HG03060 (cell line): ENCODE data around the gene IGFL4.

Source experiments
- ATAC-seq: cut with Tn5 transposase; IDR thresholded peaks from one replicate; pipeline ENCODE4 v1.9.1; 2021; ENCODE audit warnings: low read depth, moderate number of reproducible peaks; ENCODE audit not compliant: unreplicated experiment

Gene IGFL4

GRCh38 chr19:46065486-46066071 is 24.8 kb upstream of the IGFL4 start:
- no peak for ATAC-seq

DNA sequence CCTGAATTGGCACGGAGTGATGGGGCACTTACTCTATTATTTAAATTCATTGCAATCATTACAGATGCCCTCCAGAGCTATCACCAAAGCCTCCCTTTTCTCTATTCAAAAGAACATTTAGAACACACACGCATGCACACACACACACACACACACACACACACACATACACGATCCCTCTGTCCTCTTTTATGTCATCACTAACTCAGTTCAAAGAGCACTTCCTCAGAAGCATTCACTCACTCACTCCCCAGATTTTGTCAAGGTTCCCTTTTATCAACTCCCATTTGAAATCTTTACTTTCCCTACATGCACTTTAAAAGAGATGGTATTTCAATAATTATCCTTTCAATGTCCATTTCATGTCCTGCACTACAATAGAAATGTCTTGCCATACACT is 22.4 kb upstream of the IGFL4 start:
- ATAC-seq: no peak

GRCh38 chr19:46060012-46060411 is 19.2 kb upstream of the IGFL4 start:
- no peak for ATAC-seq

GRCh38 chr19:46058778-46059177 is 18.0 kb upstream of the IGFL4 start:
- ATAC-seq: no peak

- no peak for ATAC-seq
These were observed 15.7 kb upstream of the IGFL4 start for GRCh38 chr19:46056536-46056935.

DNA sequence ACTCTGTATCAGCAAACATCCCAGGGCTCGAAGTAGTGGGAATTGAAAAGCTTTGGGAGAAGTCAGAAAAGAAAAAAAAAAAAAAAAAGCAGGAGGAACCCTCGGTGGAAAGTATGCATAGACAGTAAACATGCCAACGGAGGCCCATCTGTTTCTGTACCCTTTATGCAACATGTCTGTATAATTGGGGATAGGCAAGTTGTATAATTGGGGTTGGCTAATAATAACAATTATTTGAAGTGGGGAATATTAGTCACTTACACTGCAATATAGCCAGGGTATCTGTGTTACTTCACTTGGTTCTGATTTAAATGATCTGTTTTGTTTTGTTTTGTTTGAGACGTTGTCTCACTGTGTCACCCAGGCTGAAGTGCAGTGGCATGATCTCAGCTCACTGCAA is 12.1 kb upstream of the IGFL4 start:
- no peak for ATAC-seq

GRCh38 chr19:46049597-46049996 is 8.8 kb upstream of the IGFL4 start:
- no peak for ATAC-seq

DNA sequence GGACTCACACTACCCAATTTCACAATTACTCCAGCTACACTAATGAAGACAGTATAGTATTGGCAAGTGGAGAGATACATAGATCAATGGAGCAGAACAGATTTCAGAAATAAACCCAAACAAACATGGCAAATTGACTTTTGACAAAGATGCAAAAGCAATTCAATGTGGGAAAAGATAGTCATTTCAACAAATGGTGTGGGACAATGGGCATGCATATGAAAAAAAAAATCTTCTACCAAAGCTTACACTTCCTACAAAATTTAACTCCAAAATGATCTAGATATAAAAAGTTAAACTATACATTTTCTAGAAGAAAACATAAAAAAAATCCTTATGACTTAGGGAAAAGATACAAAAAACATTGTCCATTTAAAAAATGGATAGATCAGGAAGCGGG is 2.7 kb upstream of the IGFL4 start:
- no peak for ATAC-seq

- ATAC-seq: no peak
These were observed 1.6 kb upstream of the IGFL4 start for GRCh38 chr19:46042252-46042883.

DNA sequence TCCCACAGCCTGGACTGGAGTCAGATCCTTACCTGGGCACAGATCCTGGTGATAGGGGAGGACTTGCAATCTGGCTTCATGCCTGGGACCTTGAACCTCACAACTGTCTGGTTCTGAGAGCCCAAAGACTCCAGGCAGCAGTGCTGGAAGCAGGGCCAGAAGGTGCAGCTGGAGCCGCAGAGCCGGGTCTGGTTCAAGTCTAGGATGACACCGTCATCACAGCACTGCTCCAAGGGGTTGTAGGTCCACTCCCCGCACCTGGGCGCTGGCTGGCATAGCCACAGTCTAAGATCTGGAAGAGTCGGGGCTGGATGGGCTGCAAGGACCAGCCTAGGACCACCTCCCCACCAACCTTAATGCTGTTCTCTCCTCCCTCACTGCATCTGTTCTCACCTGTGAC is 677 bp downstream of the IGFL4 start:
- no peak for ATAC-seq

DNA sequence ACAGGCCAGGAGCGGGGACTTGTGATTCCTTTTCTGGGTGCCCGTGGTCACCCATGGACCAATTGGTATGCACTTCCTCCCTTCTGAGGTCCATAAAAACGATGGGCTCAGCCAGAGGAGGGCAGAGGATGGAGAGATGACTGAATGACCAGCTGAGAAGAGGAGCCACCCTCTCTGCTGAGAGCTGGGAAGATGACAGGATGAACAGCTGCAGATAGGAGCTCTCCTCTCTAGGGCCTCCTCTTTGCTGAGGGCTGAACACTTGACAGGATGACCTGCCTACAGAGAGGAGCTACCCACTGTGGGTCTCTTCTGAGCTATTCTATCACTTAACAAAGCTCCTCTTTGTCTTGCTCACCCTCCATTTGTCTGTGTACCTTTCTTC is 4.1 kb downstream of the IGFL4 start:
- no peak for ATAC-seq

GRCh38 chr19:46035986-46036743 is 4.6 kb downstream of the IGFL4 start:
- ATAC-seq: no peak

DNA sequence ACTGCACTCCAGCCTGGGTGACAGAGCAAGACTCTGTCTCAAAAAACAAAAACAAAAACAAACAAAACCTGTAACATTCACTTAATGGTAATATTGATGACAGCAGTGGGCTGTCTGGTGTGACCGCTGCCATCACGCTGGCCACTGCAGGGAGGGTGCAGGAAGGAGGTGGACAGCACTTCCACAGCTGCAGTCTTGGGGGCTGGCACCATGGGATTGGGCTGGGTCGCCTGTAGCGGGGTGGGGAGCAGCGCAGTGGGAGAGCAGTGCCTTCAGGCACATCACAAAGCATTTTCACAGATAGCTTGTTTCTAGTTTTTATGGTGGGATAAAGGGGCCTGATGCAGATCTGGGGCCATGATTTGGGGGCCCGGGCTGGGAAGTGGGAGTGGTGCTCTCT is 5.3 kb downstream of the IGFL4 start:
- no peak for ATAC-seq

DNA sequence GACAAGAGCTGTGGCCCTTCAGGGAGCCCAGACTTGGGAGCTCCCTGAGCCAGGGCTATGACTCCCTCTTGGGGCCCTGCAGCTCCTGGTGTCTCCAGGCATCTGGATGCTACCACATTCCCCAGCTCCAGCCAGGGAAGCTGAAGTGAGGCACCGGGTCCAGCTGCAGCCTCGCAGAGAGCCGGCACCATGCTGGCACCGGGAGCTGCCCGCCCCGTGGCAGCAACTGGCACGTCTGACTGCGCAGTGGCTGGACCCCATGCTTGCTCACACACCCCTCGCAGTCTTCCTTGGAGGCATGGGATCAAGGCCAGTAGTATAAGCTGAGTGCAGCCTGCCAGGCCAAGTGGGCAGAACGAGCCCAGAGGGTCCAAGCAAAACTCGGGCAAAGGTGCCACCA is 7.4 kb downstream of the IGFL4 start:
- no peak for ATAC-seq

- ATAC-seq: no peak
These were observed 8.2 kb downstream of the IGFL4 start for GRCh38 chr19:46032597-46033025.

DNA sequence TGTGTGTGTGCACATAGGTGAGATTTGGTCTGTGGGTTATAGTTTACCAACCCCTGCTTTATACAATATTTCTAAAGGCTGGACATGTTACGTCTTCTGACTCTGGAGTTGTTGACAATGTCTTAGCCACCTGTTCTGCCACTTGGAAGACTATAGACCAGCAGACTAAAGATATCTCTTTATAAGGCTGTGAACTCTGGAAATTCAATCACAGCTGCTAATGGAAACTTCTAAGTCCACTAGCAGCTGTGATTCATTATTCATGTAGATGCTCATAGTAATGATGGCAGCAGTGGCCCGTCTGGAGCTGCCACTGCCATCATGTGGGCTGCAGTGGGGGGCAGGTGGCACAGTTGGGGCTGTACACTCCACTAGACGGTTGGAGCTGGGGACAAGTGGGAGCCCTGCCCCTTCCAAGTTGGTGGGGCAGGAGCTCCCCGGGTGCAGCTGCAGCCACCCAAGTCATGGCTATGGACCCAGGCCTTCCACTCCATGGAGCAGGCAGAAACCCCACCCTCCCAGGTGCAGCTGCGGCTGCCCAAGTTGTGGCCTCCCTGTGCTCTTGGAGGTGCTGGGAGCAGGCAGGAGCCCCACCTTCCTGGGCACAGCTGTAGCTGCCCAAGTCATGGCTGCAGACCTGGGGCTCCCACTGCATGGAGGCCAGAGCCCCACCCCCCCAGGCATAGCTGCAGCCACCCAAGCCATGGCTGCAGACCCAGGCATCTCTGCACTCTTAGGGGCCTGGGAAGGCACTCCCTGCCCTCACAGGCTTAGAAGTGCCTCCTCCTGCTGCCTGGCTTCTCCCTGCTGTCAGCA is 8.8 kb downstream of the IGFL4 start:
- no peak for ATAC-seq

- ATAC-seq: no peak
These were observed 9.8 kb downstream of the IGFL4 start for GRCh38 chr19:46030812-46031550.

- no peak for ATAC-seq
These were observed 15.0 kb downstream of the IGFL4 start for GRCh38 chr19:46025835-46026234.

GRCh38 chr19:46023311-46023779 is 17.5 kb downstream of the IGFL4 start:
- ATAC-seq: no peak
